Trophoblast cell (in vitro differentiated cells and primary cell): ENCODE measurements around the gene CADPS2.
A peak's percentile ranks its signal among the peaks of the same experiment; 100 is the strongest.

ENCODE experiments used
- DNase-seq, 2 donors: peaks; one replicate each; pipeline ENCODE4 v3.0.0-alpha.2; 2016
- H2AFZ ChIP-seq: 2 replicates; pipeline ENCODE4 v1.6.1; 2013; ENCODE audit warnings: low read length, moderate library complexity, mild to moderate bottlenecking; ENCODE audit not compliant: insufficient read depth, poor library complexity
- H2AK5ac ChIP-seq: 2 replicates; pipeline ENCODE4 v1.6.1; 2013; ENCODE audit warnings: mild to moderate bottlenecking, low read length
- H2BK120ac ChIP-seq: 2 replicates; pipeline ENCODE4 v1.6.1; 2013; ENCODE audit warnings: low read length, mild to moderate bottlenecking, moderate library complexity; ENCODE audit not compliant: insufficient read depth, poor library complexity
- H2BK12ac ChIP-seq: 2 replicates; pipeline ENCODE4 v1.6.1; 2013; ENCODE audit warnings: mild to moderate bottlenecking, low read length, moderate library complexity
- H2BK5ac ChIP-seq: 2 replicates; pipeline ENCODE4 v1.6.1; 2013; ENCODE audit warnings: low read length, low read depth, moderate library complexity, mild to moderate bottlenecking; ENCODE audit not compliant: poor library complexity
- H3K14ac ChIP-seq: 2 replicates; pipeline ENCODE4 v1.6.1; 2013; ENCODE audit warnings: mild to moderate bottlenecking, low read length
- H3K18ac ChIP-seq: 2 replicates; pipeline ENCODE4 v1.6.1; 2013; ENCODE audit warnings: mild to moderate bottlenecking, low read length
- H3K23ac ChIP-seq: 2 replicates; pipeline ENCODE4 v1.6.1; 2013; ENCODE audit warnings: low read length
- H3K27ac ChIP-seq: 2 replicates; pipeline ENCODE4 v1.5.1; 2013; ENCODE audit warnings: low read depth, mild to moderate bottlenecking, inconsistent platforms, low read length, moderate library complexity
- H3K27me3 ChIP-seq: 2 replicates; pipeline ENCODE4 v1.6.1; 2013; ENCODE audit warnings: inconsistent platforms, mild to moderate bottlenecking, low read length, moderate library complexity; ENCODE audit not compliant: insufficient read depth
- H3K36me3 ChIP-seq, 2 experiments: 1 replicate in 1 of 2; 2 replicates in 1 of 2; pipeline ENCODE4 v1.6.1; 2013; ENCODE audit warnings: low read length in 2 of 2, mild to moderate bottlenecking in 2 of 2, moderate library complexity in 1 of 2; ENCODE audit not compliant: insufficient read depth in 2 of 2, control insufficient read depth in 1 of 2
- H3K4ac ChIP-seq: 2 replicates; pipeline ENCODE4 v1.6.1; 2013; ENCODE audit warnings: low read depth, mild to moderate bottlenecking, low read length, moderate library complexity
- H3K4me1 ChIP-seq, 2 experiments: 1 replicate in 1 of 2; 2 replicates in 1 of 2; pipeline ENCODE4 v1.6.1; 2013; ENCODE audit warnings: low read length in 2 of 2, mild to moderate bottlenecking in 2 of 2, moderate library complexity in 1 of 2; ENCODE audit not compliant: insufficient read depth in 2 of 2, control insufficient read depth in 1 of 2
- H3K4me2 ChIP-seq: 2 replicates; pipeline ENCODE4 v1.6.1; 2013; ENCODE audit warnings: inconsistent platforms, mild to moderate bottlenecking, low read length, moderate library complexity
- H3K4me3 ChIP-seq: 2 replicates; pipeline ENCODE4 v1.5.1; 2013; ENCODE audit warnings: mild to moderate bottlenecking, low read depth, low read length, inconsistent platforms
- H3K79me1 ChIP-seq: one replicate; pipeline ENCODE4 v1.6.1; 2013; ENCODE audit warnings: low read length
- H3K79me2 ChIP-seq: 2 replicates; pipeline ENCODE4 v1.6.1; 2013; ENCODE audit warnings: low read length, mild to moderate bottlenecking; ENCODE audit not compliant: control insufficient read depth, insufficient read depth, poor library complexity
- H3K9ac ChIP-seq: 2 replicates; pipeline ENCODE4 v1.6.1; 2013; ENCODE audit warnings: mild to moderate bottlenecking, low read length
- H3K9me3 ChIP-seq: 2 replicates; pipeline ENCODE4 v1.6.1; 2013; ENCODE audit warnings: low read depth, mild to moderate bottlenecking, control low read depth, inconsistent platforms, low read length; ENCODE audit not compliant: insufficient read depth
- H4K12ac ChIP-seq: 2 replicates; pipeline ENCODE4 v1.6.1; 2013; ENCODE audit warnings: low read depth, mild to moderate bottlenecking, low read length, moderate library complexity
- H4K8ac ChIP-seq: 2 replicates; pipeline ENCODE4 v1.6.1; 2013; ENCODE audit warnings: low read depth, mild to moderate bottlenecking, low read length, moderate library complexity
- H4K91ac ChIP-seq: one replicate; pipeline ENCODE4 v1.6.1; 2013; ENCODE audit warnings: low read depth, mild to moderate bottlenecking, low read length, moderate library complexity
- WGBS: extraction: QIAGEN DNeasy Blood & Tissue Kit; methylation state at CpG from one replicate; pipeline ENCODE4 v1.1.7; 2013; ENCODE audit warnings: missing lambda C conversion rate; ENCODE audit not compliant: insufficient read length, insufficient coverage; ENCODE audit errors: extremely low coverage; 5-methylcytosine and 5-hydroxymethylcytosine counted together

The CADPS2 gene

DNA sequence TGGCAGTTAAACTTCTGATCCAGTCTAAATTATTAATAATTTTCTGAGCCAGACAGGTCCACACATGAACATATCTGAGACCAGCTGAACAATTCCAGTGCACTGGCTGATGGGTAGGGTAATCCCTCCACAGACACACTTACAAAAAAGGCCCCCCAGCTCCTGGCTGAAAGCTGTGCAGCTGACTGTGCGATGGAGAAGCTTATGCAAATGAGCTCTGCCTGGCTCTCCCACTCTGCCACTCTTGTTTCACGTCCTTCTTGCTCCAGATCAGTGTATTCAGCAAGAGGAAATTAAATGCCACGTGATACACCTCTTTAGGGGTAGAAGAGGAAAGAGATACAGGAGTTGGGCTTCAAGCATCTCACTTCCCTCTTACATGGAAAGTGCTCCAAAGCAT is 505.3 kb downstream of the CADPS2 start:
- Histone ChIP-seq H4K12ac (peak overlapping the region; percentile 30), H2BK12ac (no peak overlapping the region), H3K4me2 (no peak overlapping the region), H3K27ac (no peak overlapping the region), H2AFZ (no peak overlapping the region), H3K4ac (no peak overlapping the region), H4K8ac (no peak overlapping the region), H3K9ac (no peak overlapping the region), H3K23ac (no peak overlapping the region), H3K79me1 (no peaks in the 10 kb centered on the region), H3K4me1 (no peaks in the 10 kb centered on the region), H2AK5ac (no peak overlapping the region), H3K27me3 (no peaks in the 10 kb centered on the region), H3K36me3 (no peaks in the 10 kb centered on the region), H3K18ac (no peak overlapping the region), H3K14ac (no peak overlapping the region), H2BK120ac (no peak overlapping the region), H4K91ac (no peak overlapping the region), H3K79me2 (no peaks in the 10 kb centered on the region), H3K4me3 (no peak overlapping the region), H2BK5ac (no peak overlapping the region), H3K9me3 (no peaks in the 10 kb centered on the region)
- DNase-seq = no peak
- WGBS = no CpG with 5 or more reads among the region's 3 CpGs

DNA sequence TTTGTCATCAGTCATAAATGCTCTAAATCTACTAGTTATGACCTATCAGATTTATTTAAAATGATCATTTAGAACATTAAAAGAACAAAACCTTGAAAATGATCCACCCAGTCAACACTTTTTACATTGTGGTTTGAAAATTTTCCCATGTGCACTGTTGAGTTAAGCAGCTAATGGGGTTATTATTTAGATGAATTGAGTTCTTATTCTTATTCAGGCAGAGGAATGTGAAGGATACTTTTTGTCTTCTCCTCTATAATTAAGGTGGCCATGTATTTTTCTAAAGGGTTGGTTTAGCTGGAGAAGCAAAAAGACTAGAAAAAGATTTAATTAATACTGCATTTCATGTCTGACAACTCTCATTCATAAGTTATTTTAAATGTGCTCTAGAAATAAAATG is 506.8 kb downstream of the CADPS2 start:
- Histone ChIP-seq H2AFZ (no peak overlapping the region), H3K79me1 (no peaks in the 10 kb centered on the region), H3K9ac (no peak overlapping the region), H3K14ac (no peak overlapping the region), H2AK5ac (no peak overlapping the region), H2BK5ac (no peak overlapping the region), H3K18ac (no peak overlapping the region), H3K4me3 (no peak overlapping the region), H3K4me1 (no peaks in the 10 kb centered on the region), H4K12ac (no peak overlapping the region), H2BK120ac (no peak overlapping the region), H2BK12ac (no peak overlapping the region), H3K9me3 (no peaks in the 10 kb centered on the region), H3K4me2 (no peak overlapping the region), H3K79me2 (no peaks in the 10 kb centered on the region), H3K4ac (no peak overlapping the region), H3K27me3 (no peaks in the 10 kb centered on the region), H4K91ac (no peak overlapping the region), H3K36me3 (no peaks in the 10 kb centered on the region), H3K23ac (no peak overlapping the region), H3K27ac (no peak overlapping the region), H4K8ac (no peak overlapping the region)
- no peak for DNase-seq

DNA sequence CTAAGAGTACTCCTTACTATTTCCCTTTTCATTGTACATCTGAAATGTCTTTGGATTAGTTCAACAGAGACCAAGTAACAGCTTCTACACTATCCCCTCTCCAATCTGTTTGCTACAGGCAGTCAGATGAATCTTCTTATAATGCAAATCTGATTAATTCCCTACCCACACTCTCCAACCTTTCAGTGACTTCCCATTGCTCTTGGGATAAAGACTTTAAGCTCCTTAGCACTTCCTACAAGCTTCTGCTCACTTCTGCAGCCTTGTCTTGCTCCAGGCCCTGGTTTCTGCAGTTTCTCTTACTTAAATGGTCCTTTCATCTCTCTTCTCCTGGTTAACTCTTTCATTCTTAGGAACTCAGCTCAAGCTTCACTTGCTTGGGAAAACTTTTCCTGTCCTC is 516.5 kb downstream of the CADPS2 start:
- no peak overlapping the region for H3K14ac ChIP-seq
- DNase-seq = no peak
- H3K9ac ChIP-seq = no peak overlapping the region
- no peak overlapping the region for H2BK5ac ChIP-seq
- H3K4me1 ChIP-seq = no peaks in the 10 kb centered on the region
- no peaks in the 10 kb centered on the region for H3K27me3 ChIP-seq
- H3K18ac ChIP-seq = no peak overlapping the region
- no peaks in the 10 kb centered on the region for H3K79me2 ChIP-seq
- no peak overlapping the region for H3K4me2 ChIP-seq
- H4K12ac ChIP-seq = no peak overlapping the region
- H2AFZ ChIP-seq = no peak overlapping the region
- no peak overlapping the region for H2BK12ac ChIP-seq
- no peaks in the 10 kb centered on the region for H3K79me1 ChIP-seq
- H3K4me3 ChIP-seq = no peak overlapping the region
- H3K4ac ChIP-seq = no peak overlapping the region
- H3K27ac ChIP-seq = no peak overlapping the region
- no peak overlapping the region for H2BK120ac ChIP-seq
- H4K91ac ChIP-seq = no peak overlapping the region
- H3K36me3 ChIP-seq = no peaks in the 10 kb centered on the region
- no peak overlapping the region for H3K23ac ChIP-seq
- no peak overlapping the region for H2AK5ac ChIP-seq
- no peak overlapping the region for H4K8ac ChIP-seq
- H3K9me3 ChIP-seq = no peaks in the 10 kb centered on the region

DNA sequence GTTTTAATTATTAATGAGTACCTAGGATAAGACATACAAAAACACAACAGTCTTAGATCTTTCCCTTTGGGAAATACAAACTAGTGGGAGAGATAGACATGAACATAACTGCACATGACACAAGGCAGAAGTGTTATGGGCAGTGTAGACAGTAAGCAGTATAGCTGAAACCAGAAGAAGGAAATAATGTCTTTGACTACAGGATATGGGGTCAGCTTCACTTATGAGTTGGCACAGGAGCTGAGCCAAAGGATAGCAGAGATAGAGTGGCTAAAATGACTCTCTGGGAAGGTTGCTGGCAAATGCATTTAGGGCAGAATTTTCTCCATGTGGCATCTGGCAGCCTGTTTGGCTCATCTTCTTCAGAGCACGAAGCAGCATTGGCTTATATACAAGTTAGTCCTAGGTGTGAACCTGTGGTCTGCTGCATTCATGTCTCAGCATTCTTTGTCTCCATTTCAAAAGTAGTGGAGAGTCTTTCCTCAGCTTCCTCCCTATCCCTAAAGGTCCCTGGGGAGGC is 521.4 kb downstream of the CADPS2 start:
- Histone ChIP-seq H3K4me3 (no peak overlapping the region), H4K12ac (no peak overlapping the region), H3K23ac (no peak overlapping the region), H2BK12ac (no peak overlapping the region), H2AFZ (no peak overlapping the region), H3K4ac (no peak overlapping the region), H3K14ac (no peak overlapping the region), H3K79me1 (no peaks in the 10 kb centered on the region), H2BK5ac (no peak overlapping the region), H3K36me3 (no peaks in the 10 kb centered on the region), H3K9me3 (no peaks in the 10 kb centered on the region), H3K27me3 (no peaks in the 10 kb centered on the region), H3K4me2 (no peak overlapping the region), H3K79me2 (no peaks in the 10 kb centered on the region), H4K91ac (no peak overlapping the region), H3K9ac (no peak overlapping the region), H3K4me1 (no peaks in the 10 kb centered on the region), H2BK120ac (no peak overlapping the region), H2AK5ac (no peak overlapping the region), H3K27ac (no peak overlapping the region), H4K8ac (no peak overlapping the region), H3K18ac (no peak overlapping the region)
- no peak for DNase-seq
- no CpG with 5 or more reads among the region's 1 CpG for WGBS
